NK-92 (cell line): ENCODE results near the gene PLCB4.

Experiments
- DNase-seq: peaks from one replicate; lab custom pipeline; 2025; ENCODE audit not compliant: unreplicated experiment; lab: John Stamatoyannopoulos, UW

The PLCB4 gene

DNA sequence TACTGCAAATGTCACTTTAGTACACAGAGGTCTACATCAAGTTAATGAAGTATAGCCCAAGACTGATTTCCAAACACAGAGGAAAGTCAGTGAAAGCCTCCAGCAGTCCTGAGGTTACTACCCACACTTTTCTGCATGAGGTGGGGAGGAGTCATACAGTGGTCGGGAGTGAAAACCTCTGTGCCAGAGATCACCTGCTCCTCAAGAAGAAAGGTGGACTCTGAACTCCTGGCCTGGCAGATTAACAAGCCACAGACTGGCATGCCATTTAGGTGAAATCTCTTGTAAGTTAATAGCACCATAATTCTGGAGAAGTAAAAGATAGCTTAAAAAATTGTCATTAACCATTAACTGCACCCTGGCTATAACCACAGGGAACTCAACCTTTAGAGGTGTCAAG, 320.5 kb downstream of the PLCB4 start:
- no peak for DNase-seq

- DNase-seq = no peak
Observed at GRCh38 chr20:9390441-9390840, 321.6 kb downstream of the PLCB4 start.

- DNase-seq = no peak
Observed at GRCh38 chr20:9392892-9393857, 324.3 kb downstream of the PLCB4 start.

- DNase-seq = no peak
Observed at GRCh38 chr20:9395971-9396370, 327.1 kb downstream of the PLCB4 start.

DNA sequence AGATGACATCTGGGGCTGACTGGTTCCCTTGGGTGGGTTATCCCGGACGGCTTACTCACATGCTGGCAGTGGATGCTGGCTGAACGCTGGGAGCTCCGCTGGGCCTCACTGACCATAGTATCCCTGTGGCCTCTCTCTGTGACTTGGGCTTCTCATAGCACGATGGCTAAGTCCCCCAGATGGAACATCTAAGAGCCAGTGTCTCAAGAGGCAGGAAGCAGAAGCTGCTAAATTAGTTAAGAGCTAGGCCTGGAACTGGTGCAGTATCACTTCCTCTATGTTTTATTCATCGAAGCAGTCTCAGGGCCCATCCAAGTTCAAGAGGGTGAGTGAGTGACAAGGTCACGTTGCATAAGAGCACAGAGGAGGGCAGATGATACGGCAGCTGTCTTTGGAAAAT, 329.0 kb downstream of the PLCB4 start:
- no peak for DNase-seq

GRCh38 chr20:9398882-9399281, 330.0 kb downstream of the PLCB4 start:
- DNase-seq = no peak

GRCh38 chr20:9399322-9399721, 330.4 kb downstream of the PLCB4 start:
- no peak for DNase-seq

DNA sequence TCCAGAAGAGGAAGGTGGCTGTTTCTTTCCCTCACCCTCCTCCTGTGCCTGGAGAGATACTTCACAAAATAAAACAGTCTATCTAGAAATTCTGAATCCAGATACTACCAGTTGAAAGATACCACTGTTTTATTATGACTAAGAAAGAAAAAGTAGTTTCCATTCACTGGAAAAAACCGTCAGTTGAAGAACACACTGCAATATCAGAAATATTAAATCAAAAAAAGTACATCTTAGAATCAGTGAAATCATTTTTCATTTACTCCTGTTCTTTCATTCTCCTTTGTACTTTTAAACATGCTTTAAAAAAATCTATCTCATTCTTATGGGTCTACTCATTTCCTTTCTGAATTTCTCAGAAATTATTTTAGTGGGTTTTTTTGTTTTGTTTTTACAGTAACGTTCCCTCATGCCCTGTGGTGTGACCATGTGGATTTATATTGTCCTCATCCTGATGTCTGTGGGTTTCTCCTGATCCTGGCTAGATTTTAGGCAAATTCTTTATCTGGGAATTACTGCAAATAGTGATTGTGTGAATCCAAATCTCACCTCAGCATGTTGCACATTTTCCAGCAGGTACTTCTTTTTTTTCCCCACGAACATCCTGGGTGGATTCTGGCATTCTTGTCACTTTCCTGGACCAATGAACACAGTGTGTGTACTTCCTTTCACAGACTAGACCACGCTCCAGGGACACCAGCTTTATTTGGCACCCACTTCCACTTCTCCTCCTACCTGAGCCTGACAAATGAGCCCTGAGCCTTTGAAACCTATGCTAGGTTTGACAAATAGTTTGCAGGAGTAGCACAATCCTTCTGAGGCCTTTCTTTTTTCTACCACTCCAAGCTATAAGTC, 331.5 kb downstream of the PLCB4 start:
- no peak for DNase-seq

- DNase-seq = no peak
Observed at GRCh38 chr20:9401371-9401770, 332.5 kb downstream of the PLCB4 start.

DNA sequence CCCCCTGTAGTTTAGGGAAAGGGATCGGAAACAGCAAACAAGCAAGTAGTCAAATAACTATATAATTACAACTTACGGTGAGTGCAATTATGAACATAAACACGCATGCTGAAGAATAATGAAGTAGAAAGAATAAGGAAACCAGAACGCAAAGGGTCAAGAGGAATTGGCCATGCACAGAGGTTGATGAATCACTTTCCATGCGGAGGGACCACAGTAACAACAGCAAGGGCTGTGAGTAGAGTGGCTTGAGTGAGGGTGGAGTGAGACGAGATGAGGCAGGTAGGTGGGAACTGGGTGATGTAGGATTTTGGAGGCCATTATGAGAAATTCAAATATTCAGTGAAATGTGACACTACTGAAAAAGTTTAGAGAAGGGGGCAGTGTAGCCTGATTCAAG, 333.3 kb downstream of the PLCB4 start:
- DNase-seq = no peak

- no peak for DNase-seq
Observed at GRCh38 chr20:9402546-9402945, 333.7 kb downstream of the PLCB4 start.

DNA sequence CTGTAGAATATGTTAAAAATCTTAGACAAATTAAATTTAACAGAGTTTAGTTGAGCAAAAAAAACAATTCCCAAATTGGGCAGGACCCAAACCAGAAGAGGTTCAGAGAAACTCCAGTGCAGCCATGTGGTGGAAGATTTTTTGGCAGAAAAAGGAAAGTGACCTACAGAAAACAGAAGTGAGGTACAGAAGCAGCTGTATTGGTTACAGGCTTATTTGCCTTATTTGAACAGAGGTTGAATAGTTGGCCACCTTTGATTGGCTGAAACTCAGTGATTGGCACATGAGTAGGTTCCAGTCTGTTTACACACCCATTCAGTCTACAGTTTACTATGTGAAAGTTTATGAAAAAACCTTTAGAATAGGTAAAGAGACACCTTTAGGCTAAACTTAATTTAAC, 334.6 kb downstream of the PLCB4 start:
- no peak for DNase-seq

GRCh38 chr20:9407805-9408421, 339.0 kb downstream of the PLCB4 start:
- no peak for DNase-seq

GRCh38 chr20:9408422-9409300, 339.8 kb downstream of the PLCB4 start:
- no peak for DNase-seq

GRCh38 chr20:9409352-9409751, 340.5 kb downstream of the PLCB4 start:
- no peak for DNase-seq

- no peak for DNase-seq
Observed at GRCh38 chr20:9409981-9410380, 341.1 kb downstream of the PLCB4 start.

- no peak for DNase-seq
Observed at GRCh38 chr20:9411833-9412232, 342.9 kb downstream of the PLCB4 start.

DNA sequence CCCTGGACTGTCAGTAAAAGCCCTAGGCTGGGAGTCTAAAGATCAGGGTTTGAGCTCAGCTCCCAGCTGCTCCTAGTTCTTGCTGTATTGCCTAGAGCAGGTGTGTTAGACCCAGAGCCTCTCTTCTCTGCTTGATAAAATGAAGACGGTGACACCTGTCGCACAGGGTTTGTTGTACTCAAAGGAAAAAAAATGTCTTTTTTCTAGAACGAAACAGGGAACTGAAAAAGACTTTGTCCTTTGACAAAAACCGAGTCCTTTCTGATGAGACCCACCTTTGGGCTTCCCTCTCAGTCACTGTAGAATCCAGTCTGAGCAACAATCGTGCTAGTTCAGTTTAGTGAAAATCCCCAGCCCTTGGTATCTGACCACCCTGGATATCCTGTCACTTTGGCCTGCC, 343.4 kb downstream of the PLCB4 start:
- DNase-seq = no peak

DNA sequence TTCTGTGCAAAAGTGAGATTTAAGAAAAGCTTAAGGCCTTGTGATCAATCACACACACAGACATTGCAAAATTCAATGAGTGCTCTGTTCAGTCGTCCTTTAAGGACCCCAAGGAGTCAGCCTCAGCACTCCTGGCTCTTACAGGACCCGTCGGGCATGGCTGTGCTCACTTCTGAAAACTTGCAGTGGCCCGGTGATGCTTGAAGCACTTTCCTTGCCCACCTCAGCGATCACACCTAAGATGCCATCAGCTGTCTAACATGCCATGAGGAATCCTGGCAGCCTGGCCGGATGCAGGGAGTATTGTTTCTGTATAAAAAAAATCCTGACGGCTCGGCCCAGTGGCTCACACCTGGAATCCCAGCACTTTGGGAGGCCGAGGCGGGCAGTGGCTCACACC, 344.1 kb downstream of the PLCB4 start:
- no peak for DNase-seq

DNA sequence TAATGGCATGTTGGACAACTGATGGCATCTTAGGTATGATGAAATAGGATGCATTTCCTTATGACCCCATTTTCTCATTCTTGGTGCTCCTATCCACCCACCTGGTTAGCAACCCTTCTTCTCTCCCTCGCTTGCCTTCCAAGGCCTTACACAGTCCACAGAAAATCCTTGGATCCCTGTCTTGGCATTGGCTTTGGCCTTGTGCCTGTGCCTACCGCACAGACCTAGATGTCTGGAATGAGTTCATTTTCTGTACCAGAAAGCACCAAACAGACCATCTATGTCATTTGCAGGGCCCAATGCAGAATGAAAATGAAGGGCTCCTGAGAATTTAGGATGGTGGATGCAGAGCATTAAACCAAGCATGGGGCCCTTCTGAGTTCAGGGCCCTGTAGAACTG, 346.5 kb downstream of the PLCB4 start:
- DNase-seq = no peak

GRCh38 chr20:9416421-9416820, 347.5 kb downstream of the PLCB4 start:
- DNase-seq = no peak
